ENCODE data around the gene CDKN2AIP. TPM values are rescaled to one million over a fixed set of nuclear protein-coding genes. Genes with fewer than 3 reads are reported as not detected.

Gene CDKN2AIP
- polyA plus RNA-seq, 4 donors = 14.8 to 33.9 (median 19.7) TPM

GRCh38 chr4:183400035-183400434 is 44.4 kb upstream of the CDKN2AIP start:
- DNase-seq = no peak
- no peak overlapping the region for H3K4me3 ChIP-seq (ENCODE audit: low read depth in 1 of 3, low read length in 3 of 3)
- H3K36me3 ChIP-seq (ENCODE audit: control insufficient read depth in 3 of 3, insufficient read depth in 2 of 3, low read depth in 1 of 3, low read length in 3 of 3) = no peaks in the 10 kb centered on the region
- no peaks in the 10 kb centered on the region for H3K9me3 ChIP-seq (ENCODE audit: control insufficient read depth in 2 of 2, insufficient read depth in 1 of 2, low read depth in 1 of 2, low read length in 1 of 2)
- H3K27me3 ChIP-seq (ENCODE audit: control insufficient read depth in 3 of 3, insufficient read depth in 3 of 3, low read length in 3 of 3) = no peaks in the 10 kb centered on the region
- H3K4me1 ChIP-seq (ENCODE audit: control insufficient read depth in 3 of 3, insufficient read depth in 2 of 3, low read depth in 1 of 3, low read length in 2 of 3) = peaks cover 2 to 6% (median 4%) of the 10 kb centered on the region in 3 donors
- 80 to 96% (median 86%) methylated on average over 5 of the region's 5 CpGs for WGBS, 3 donors
- no peak overlapping the region for H3K27ac ChIP-seq (ENCODE audit: low read depth in 1 of 3, low read length in 2 of 3)
- no peak for FAIRE-seq

GRCh38 chr4:183401473-183401872 is 43.0 kb upstream of the CDKN2AIP start:
- H3K4me3 ChIP-seq (ENCODE audit: low read depth in 1 of 3, low read length in 3 of 3) = no peak overlapping the region
- DNase-seq (no peak), FAIRE-seq (no peak)
- H3K27ac ChIP-seq (ENCODE audit: low read depth in 1 of 3, low read length in 2 of 3) = no peak overlapping the region
- no peaks in the 10 kb centered on the region for H3K9me3 ChIP-seq (ENCODE audit: control insufficient read depth in 2 of 2, insufficient read depth in 1 of 2, low read depth in 1 of 2, low read length in 1 of 2)
- H3K4me1 ChIP-seq (ENCODE audit: control insufficient read depth in 3 of 3, insufficient read depth in 2 of 3, low read depth in 1 of 3, low read length in 2 of 3) = peaks cover 2 to 10% (median 4%) of the 10 kb centered on the region in 3 donors
- 59 to 81% (median 60%) methylated on average over 4 of the region's 4 CpGs for WGBS, 3 donors
- no peaks in the 10 kb centered on the region for H3K27me3 ChIP-seq (ENCODE audit: control insufficient read depth in 3 of 3, insufficient read depth in 3 of 3, low read length in 3 of 3)
- no peaks in the 10 kb centered on the region for H3K36me3 ChIP-seq (ENCODE audit: control insufficient read depth in 3 of 3, insufficient read depth in 2 of 3, low read depth in 1 of 3, low read length in 3 of 3)

- Histone ChIP-seq H3K4me1 (ENCODE audit: control insufficient read depth in 3 of 3, insufficient read depth in 2 of 3, low read depth in 1 of 3, low read length in 2 of 3) (peaks cover 2 to 10% (median 4%) of the 10 kb centered on the region in 3 donors), H3K36me3 (ENCODE audit: control insufficient read depth in 3 of 3, insufficient read depth in 2 of 3, low read depth in 1 of 3, low read length in 3 of 3) (no peaks in the 10 kb centered on the region), H3K27ac (ENCODE audit: low read depth in 1 of 3, low read length in 2 of 3) (no peak overlapping the region), H3K4me3 (ENCODE audit: low read depth in 1 of 3, low read length in 3 of 3) (no peak overlapping the region), H3K27me3 (ENCODE audit: control insufficient read depth in 3 of 3, insufficient read depth in 3 of 3, low read length in 3 of 3) (no peaks in the 10 kb centered on the region), H3K9me3 (ENCODE audit: control insufficient read depth in 2 of 2, insufficient read depth in 1 of 2, low read depth in 1 of 2, low read length in 1 of 2) (no peaks in the 10 kb centered on the region)
- FAIRE-seq (no peak), DNase-seq (peak in 1 of 2 donors; percentile 42)
- WGBS, 3 donors = 31 to 68% (median 40%) methylated on average over 4 of the region's 4 CpGs
Observed at GRCh38 chr4:183402771-183403170, 41.7 kb upstream of the CDKN2AIP start.

GRCh38 chr4:183403486-183403885 is 41.0 kb upstream of the CDKN2AIP start:
- Histone ChIP-seq H3K27ac (ENCODE audit: low read depth in 1 of 3, low read length in 2 of 3) (no peak overlapping the region), H3K4me1 (ENCODE audit: control insufficient read depth in 3 of 3, insufficient read depth in 2 of 3, low read depth in 1 of 3, low read length in 2 of 3) (peaks cover 0 to 10% (median 2%) of the 10 kb centered on the region in 3 donors), H3K27me3 (ENCODE audit: control insufficient read depth in 3 of 3, insufficient read depth in 3 of 3, low read length in 3 of 3) (no peaks in the 10 kb centered on the region), H3K36me3 (ENCODE audit: control insufficient read depth in 3 of 3, insufficient read depth in 2 of 3, low read depth in 1 of 3, low read length in 3 of 3) (no peaks in the 10 kb centered on the region), H3K9me3 (ENCODE audit: control insufficient read depth in 2 of 2, insufficient read depth in 1 of 2, low read depth in 1 of 2, low read length in 1 of 2) (no peaks in the 10 kb centered on the region), H3K4me3 (ENCODE audit: low read depth in 1 of 3, low read length in 3 of 3) (no peak overlapping the region)
- 83 to 89% (median 86%) methylated on average over 9 of the region's 9 CpGs for WGBS, 3 donors
- DNase-seq (no peak), FAIRE-seq (no peak)

GRCh38 chr4:183403961-183404360 is 40.5 kb upstream of the CDKN2AIP start:
- FAIRE-seq (no peak), DNase-seq (no peak)
- Histone ChIP-seq H3K4me1 (ENCODE audit: control insufficient read depth in 3 of 3, insufficient read depth in 2 of 3, low read depth in 1 of 3, low read length in 2 of 3) (peaks cover 0 to 14% (median 2%) of the 10 kb centered on the region in 3 donors), H3K4me3 (ENCODE audit: low read depth in 1 of 3, low read length in 3 of 3) (no peak overlapping the region), H3K9me3 (ENCODE audit: control insufficient read depth in 2 of 2, insufficient read depth in 1 of 2, low read depth in 1 of 2, low read length in 1 of 2) (no peaks in the 10 kb centered on the region), H3K27me3 (ENCODE audit: control insufficient read depth in 3 of 3, insufficient read depth in 3 of 3, low read length in 3 of 3) (no peaks in the 10 kb centered on the region), H3K27ac (ENCODE audit: low read depth in 1 of 3, low read length in 2 of 3) (no peak overlapping the region), H3K36me3 (ENCODE audit: control insufficient read depth in 3 of 3, insufficient read depth in 2 of 3, low read depth in 1 of 3, low read length in 3 of 3) (no peaks in the 10 kb centered on the region)
- 88 to 91% (median 88%) methylated on average over 4 of the region's 4 CpGs for WGBS, 3 donors

- Histone ChIP-seq H3K4me3 (ENCODE audit: low read depth in 1 of 3, low read length in 3 of 3) (no peak overlapping the region), H3K36me3 (ENCODE audit: control insufficient read depth in 3 of 3, insufficient read depth in 2 of 3, low read depth in 1 of 3, low read length in 3 of 3) (no peaks in the 10 kb centered on the region), H3K27me3 (ENCODE audit: control insufficient read depth in 3 of 3, insufficient read depth in 3 of 3, low read length in 3 of 3) (no peaks in the 10 kb centered on the region), H3K9me3 (ENCODE audit: control insufficient read depth in 2 of 2, insufficient read depth in 1 of 2, low read depth in 1 of 2, low read length in 1 of 2) (no peaks in the 10 kb centered on the region), H3K4me1 (ENCODE audit: control insufficient read depth in 3 of 3, insufficient read depth in 2 of 3, low read depth in 1 of 3, low read length in 2 of 3) (peaks cover 0 to 28% (median 2%) of the 10 kb centered on the region in 3 donors), H3K27ac (ENCODE audit: low read depth in 1 of 3, low read length in 2 of 3) (no peak overlapping the region)
- WGBS, 3 donors = 38 to 70% (median 45%) methylated on average over 11 of the region's 11 CpGs
- FAIRE-seq (no peak), DNase-seq (peak; percentile 62 to 63)
Observed at GRCh38 chr4:183405303-183405702, 39.1 kb upstream of the CDKN2AIP start.

- 0 to 1% (median 0%) methylated on average over 32 of the region's 32 CpGs for WGBS, 3 donors
- peak overlapping the region in 2 of 3 donors; percentile 46 to 86 for H3K27ac ChIP-seq (ENCODE audit: low read depth in 1 of 3, low read length in 2 of 3)
- DNase-seq (peak; percentile 79 to 94), FAIRE-seq (no peak)
- peak overlapping the region; percentile 19 to 65 (median 40) for H3K4me3 ChIP-seq (ENCODE audit: low read depth in 1 of 3, low read length in 3 of 3)
- H3K36me3 ChIP-seq (ENCODE audit: control insufficient read depth in 3 of 3, insufficient read depth in 2 of 3, low read depth in 1 of 3, low read length in 3 of 3) = no peaks in the 10 kb centered on the region
- peaks cover 0 to 30% (median 2%) of the 10 kb centered on the region in 3 donors for H3K4me1 ChIP-seq (ENCODE audit: control insufficient read depth in 3 of 3, insufficient read depth in 2 of 3, low read depth in 1 of 3, low read length in 2 of 3)
- H3K27me3 ChIP-seq (ENCODE audit: control insufficient read depth in 3 of 3, insufficient read depth in 3 of 3, low read length in 3 of 3) = no peaks in the 10 kb centered on the region
- H3K9me3 ChIP-seq (ENCODE audit: control insufficient read depth in 2 of 2, insufficient read depth in 1 of 2, low read depth in 1 of 2, low read length in 1 of 2) = no peaks in the 10 kb centered on the region
Observed at GRCh38 chr4:183407128-183407585, 37.3 kb upstream of the CDKN2AIP start.

- Histone ChIP-seq H3K27me3 (ENCODE audit: control insufficient read depth in 3 of 3, insufficient read depth in 3 of 3, low read length in 3 of 3) (no peaks in the 10 kb centered on the region), H3K4me3 (ENCODE audit: low read depth in 1 of 3, low read length in 3 of 3) (peak overlapping the region in 1 of 3 donors; percentile 65), H3K36me3 (ENCODE audit: control insufficient read depth in 3 of 3, insufficient read depth in 2 of 3, low read depth in 1 of 3, low read length in 3 of 3) (no peaks in the 10 kb centered on the region), H3K27ac (ENCODE audit: low read depth in 1 of 3, low read length in 2 of 3) (peak overlapping the region in 1 of 3 donors; percentile 86), H3K9me3 (ENCODE audit: control insufficient read depth in 2 of 2, insufficient read depth in 1 of 2, low read depth in 1 of 2, low read length in 1 of 2) (no peaks in the 10 kb centered on the region), H3K4me1 (ENCODE audit: control insufficient read depth in 3 of 3, insufficient read depth in 2 of 3, low read depth in 1 of 3, low read length in 2 of 3) (peaks cover 0 to 30% (median 2%) of the 10 kb centered on the region in 3 donors)
- no peak for FAIRE-seq
- peak in 1 of 2 donors; percentile 48 for DNase-seq
- WGBS, 3 donors = 44 to 57% (median 45%) methylated on average over 8 of the region's 8 CpGs
Observed at GRCh38 chr4:183407635-183408464, 36.6 kb upstream of the CDKN2AIP start.

All from small intestine (tissue), 7 donors.